Large intestine (tissue), 3 donors: ENCODE measurements around the gene RABEP2. TPM values are rescaled to one million over a fixed set of nuclear protein-coding genes. Genes with fewer than 3 reads are reported as not detected.
"Not testable (repeated sequence)": the region's sequence is repeated elsewhere in the genome, so short reads cannot be mapped to it uniquely, and the experiment has no call there.

Experiments
- DNase-seq, 2 donors: peaks; one replicate each; pipeline versions ENCODE4 v3.0.0 to v3.0.0-alpha.2; 2013
- H3K27ac ChIP-seq: one replicate; pipeline ENCODE4 v1.5.1; 2013; ENCODE audit warnings: low read length
- H3K27me3 ChIP-seq: 2 replicates; pipeline ENCODE4 v1.6.1; 2013; ENCODE audit warnings: low read length; ENCODE audit not compliant: control insufficient read depth, insufficient read depth
- H3K36me3 ChIP-seq: 2 replicates; pipeline ENCODE4 v1.6.1; 2013; ENCODE audit warnings: low read length; ENCODE audit not compliant: control insufficient read depth, insufficient read depth
- H3K4me1 ChIP-seq: one replicate; pipeline ENCODE4 v1.6.1; 2013; ENCODE audit warnings: low read length; ENCODE audit not compliant: control insufficient read depth, insufficient read depth
- H3K4me3 ChIP-seq: one replicate; pipeline ENCODE4 v1.5.1; 2013; ENCODE audit warnings: low read length
- H3K9me3 ChIP-seq: one replicate; pipeline ENCODE4 v1.6.1; 2013; ENCODE audit warnings: mild to moderate bottlenecking, low read depth, low read length, moderate library complexity; ENCODE audit not compliant: control insufficient read depth
- WGBS: methylation state at CpG from one replicate; pipeline ENCODE4 v1.1.5; 2013; ENCODE audit warnings: low lambda C conversion rate; ENCODE audit not compliant: insufficient coverage; 5-methylcytosine and 5-hydroxymethylcytosine counted together
- polyA plus RNA-seq: library from polyadenylated mRNA; unstranded; fragments of 120-200 nt; gene quantifications from one replicate; pipeline ENCODE4 v1.2.1, GENCODE V29; 2013

RABEP2 gene
- polyA plus RNA-seq, 1 donor = 30.6 TPM

DNA sequence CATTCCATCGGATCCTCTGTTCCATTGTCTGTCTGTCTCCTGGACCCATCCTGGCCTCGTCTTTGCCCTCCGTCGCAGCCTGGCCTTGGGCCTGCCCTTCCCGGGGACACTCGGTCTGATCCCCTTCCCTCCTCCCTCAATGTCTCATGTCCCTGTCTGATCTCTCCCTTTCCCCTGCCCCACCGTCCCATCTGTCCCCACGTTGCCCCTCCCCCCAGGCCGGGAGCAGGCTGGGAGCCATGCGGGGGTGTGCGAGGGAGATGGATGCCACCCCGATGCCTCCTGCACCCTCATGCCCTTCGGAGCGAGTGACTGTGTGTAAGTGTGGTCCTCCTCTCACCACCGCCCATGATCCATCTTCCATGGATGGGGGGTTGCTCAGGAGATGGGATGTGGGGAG is 52.1 kb downstream of the RABEP2 start:
- Histone ChIP-seq H3K9me3 (no peaks in the 10 kb centered on the region), H3K27me3 (no peaks in the 10 kb centered on the region), H3K4me3 (no peak overlapping the region), H3K4me1 (no peaks in the 10 kb centered on the region), H3K36me3 (peaks cover 61% of the 10 kb centered on the region), H3K27ac (no peak overlapping the region)
- DNase-seq = no peak
- WGBS = no CpG with 5 or more reads among the region's 15 CpGs

DNA sequence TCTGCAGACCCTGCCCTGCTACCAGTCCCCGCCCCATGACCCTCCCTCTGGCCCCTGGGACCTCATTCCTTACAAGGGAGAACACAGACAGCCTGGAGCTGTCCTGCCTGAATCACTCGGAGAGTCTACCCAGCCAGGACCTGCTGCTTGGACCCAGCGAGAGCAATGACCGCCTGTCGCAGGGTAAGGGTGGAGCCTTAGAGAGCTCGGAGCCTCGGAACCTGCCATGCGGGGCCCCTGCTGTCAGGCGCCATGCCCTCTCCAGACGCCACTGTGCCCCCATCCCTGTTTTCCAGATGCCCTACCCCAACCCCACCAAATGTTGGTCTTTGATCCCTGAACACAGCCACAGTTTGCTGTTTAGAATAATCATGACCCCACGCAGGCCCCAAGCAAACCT is 55.8 kb downstream of the RABEP2 start:
- H3K36me3 ChIP-seq = peaks cover 69% of the 10 kb centered on the region
- H3K9me3 ChIP-seq = no peaks in the 10 kb centered on the region
- no peaks in the 10 kb centered on the region for H3K27me3 ChIP-seq
- no CpG with 5 or more reads among the region's 11 CpGs for WGBS
- H3K4me3 ChIP-seq = no peak overlapping the region
- no peak for DNase-seq
- H3K27ac ChIP-seq = no peak overlapping the region
- peaks cover 27% of the 10 kb centered on the region for H3K4me1 ChIP-seq

DNA sequence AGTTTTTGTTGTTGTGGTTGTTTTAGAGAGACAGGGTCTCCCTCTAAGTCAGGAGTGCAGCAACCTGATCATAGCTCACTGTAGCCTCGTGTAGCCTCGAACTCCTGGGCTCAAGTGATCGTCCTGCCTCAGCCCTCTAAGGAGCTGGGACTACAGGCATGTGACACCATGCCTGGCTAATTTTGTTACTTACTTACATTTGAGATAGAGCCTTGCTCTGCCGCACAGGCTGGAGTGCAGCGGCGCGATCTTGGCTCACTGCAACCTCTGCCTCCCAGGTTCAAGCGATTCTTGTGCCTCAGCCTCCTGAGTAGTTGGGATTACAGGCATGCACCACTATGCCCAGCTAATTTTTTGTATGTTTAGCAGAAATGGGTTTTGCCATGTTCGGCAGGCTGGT is 57.4 kb downstream of the RABEP2 start:
- H3K9me3 ChIP-seq, H3K4me3 ChIP-seq, DNase-seq, H3K27ac ChIP-seq, H3K27me3 ChIP-seq: not testable (repeated sequence)
- Histone ChIP-seq H3K36me3 (peaks cover 55% of the 10 kb centered on the region), H3K4me1 (peaks cover 27% of the 10 kb centered on the region)
- whole genome bisulfite sequencing = no CpG with 5 or more reads among the region's 9 CpGs

DNA sequence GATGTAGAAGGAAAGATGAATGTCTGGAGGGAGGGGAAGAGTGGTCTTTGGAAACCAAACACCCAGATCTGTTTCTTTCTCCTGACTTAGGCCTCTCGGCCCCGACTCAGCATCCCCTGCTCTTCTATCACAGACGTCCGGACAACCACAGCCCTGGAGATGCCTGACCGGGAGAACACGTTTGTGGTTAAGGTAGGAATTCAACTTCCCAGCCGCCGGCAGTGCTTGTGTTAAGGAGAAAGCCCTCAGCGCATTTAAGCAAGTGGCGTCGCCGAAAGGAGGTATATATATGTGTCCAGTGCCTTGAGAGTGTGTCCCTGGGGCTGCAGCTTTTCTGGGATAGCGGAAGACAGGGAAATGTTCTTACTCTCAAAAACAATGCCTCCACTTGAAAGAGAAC is 57.8 kb downstream of the RABEP2 start:
- WGBS = no CpG with 5 or more reads among the region's 13 CpGs
- H3K36me3 ChIP-seq = peaks cover 51% of the 10 kb centered on the region

DNA sequence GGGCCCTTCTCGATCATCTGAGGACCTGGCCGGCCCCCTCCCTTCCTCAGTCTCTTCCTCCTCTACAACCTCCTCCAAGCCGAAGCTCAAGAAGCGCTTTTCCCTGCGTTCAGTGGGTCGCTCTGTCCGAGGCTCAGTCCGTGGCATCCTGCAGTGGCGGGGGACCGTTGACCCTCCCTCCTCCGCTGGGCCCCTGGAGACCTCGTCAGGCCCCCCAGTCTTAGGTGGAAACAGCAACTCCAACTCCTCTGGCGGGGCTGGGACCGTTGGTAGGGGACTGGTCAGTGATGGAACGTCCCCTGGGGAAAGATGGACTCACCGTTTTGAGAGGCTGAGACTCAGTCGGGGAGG is 58.6 kb downstream of the RABEP2 start:
- Histone ChIP-seq H3K36me3 (peaks cover 43% of the 10 kb centered on the region), H3K27me3 (no peaks in the 10 kb centered on the region), H3K4me3 (peak overlapping the region; percentile 35), H3K9me3 (no peaks in the 10 kb centered on the region), H3K27ac (peak overlapping the region; percentile 47), H3K4me1 (peaks cover 27% of the 10 kb centered on the region)
- WGBS = no CpG with 5 or more reads among the region's 17 CpGs
- DNase-seq = no peak

More for the DNA sequence above, 57.8 kb downstream of the RABEP2 start:
- H3K4me3 ChIP-seq = no peak overlapping the region
- peaks cover 27% of the 10 kb centered on the region for H3K4me1 ChIP-seq
- H3K9me3 ChIP-seq = no peaks in the 10 kb centered on the region
- no peaks in the 10 kb centered on the region for H3K27me3 ChIP-seq
- peak overlapping the region; percentile 47 for H3K27ac ChIP-seq
- DNase-seq = no peak

DNA sequence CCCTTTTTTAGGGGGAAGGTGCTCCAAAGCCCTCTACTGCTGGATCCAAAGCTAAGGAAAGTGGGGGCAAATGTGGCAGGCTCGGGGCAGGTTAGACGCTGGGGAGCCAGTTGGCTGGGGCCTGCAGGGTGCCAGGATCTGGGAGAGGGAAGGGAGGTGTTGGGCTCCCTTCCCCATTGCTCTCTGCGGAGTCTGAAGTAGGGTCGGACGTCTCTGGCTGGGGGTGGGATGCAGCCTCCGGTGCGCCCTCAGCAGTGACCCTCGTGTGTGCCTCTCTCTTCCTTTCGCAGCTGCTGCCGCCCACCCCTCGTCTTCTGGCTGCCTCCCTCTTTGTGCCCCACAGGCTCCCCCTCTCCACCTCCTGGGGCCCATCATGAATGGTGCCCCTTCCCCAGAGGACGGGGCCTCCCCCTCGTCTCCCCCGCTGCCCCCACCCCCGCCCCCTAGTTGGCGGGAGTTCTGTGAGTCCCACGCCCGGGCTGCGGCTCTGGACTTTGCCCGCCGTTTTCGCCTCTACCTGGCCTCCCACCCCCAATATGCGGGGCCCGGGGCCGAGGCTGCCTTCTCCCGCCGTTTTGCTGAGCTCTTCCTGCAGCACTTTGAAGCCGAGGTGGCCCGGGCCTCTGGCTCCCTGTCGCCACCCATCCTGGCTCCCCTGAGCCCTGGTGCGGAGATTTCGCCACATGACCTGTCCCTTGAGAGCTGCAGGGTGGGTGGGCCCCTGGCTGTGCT is 59.1 kb downstream of the RABEP2 start:
- H3K9me3 ChIP-seq = no peaks in the 10 kb centered on the region
- WGBS = no CpG with 5 or more reads among the region's 32 CpGs
- peaks cover 38% of the 10 kb centered on the region for H3K36me3 ChIP-seq
- H3K4me1 ChIP-seq = peaks cover 27% of the 10 kb centered on the region
- H3K4me3 ChIP-seq = peak overlapping the region; percentile 35
- H3K27me3 ChIP-seq = no peaks in the 10 kb centered on the region
- peak in 1 of 2 donors; percentile 68 for DNase-seq
- peak overlapping the region; percentile 86 for H3K27ac ChIP-seq

DNA sequence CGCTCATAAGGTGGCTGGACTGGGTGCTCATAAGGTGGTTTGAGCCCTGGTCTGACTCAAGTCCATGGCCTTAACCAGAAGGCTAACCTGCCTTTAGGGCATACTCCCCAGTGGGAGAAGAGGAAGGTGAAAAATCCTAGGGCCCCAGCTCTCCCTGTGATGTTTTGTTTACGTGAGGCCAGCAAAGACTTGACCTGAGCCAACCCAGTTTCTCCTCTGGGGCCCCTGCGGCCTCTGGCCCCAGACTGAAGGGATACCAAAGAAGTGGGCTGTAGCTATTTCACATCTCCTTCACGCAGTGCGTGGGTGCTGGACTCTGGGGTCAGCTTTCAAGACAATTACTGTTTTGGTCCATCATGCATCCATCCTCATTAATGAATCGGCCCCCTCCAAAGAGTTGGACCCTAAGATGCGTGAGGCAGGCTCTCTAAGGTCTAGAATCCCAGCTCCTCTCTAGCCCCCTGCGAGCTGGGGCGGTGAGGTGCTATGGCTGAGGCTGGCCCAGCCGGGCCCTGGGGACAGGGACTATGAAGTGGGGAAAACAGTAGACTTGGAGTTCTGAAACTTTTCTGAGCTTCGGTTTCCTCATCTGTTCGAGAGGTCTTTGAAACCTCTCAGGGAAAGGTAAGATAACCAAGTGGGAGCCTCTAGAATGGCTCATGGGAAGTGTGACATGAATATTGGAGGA is 59.9 kb downstream of the RABEP2 start:
- WGBS = no CpG with 5 or more reads among the region's 12 CpGs
- no peaks in the 10 kb centered on the region for H3K27me3 ChIP-seq
- peak overlapping the region; percentile 63 for H3K4me3 ChIP-seq
- peak overlapping the region; percentile 86 for H3K27ac ChIP-seq
- peak in 1 of 2 donors; percentile 55 for DNase-seq
- H3K4me1 ChIP-seq = peaks cover 27% of the 10 kb centered on the region
- H3K36me3 ChIP-seq = peaks cover 31% of the 10 kb centered on the region
- no peaks in the 10 kb centered on the region for H3K9me3 ChIP-seq

DNA sequence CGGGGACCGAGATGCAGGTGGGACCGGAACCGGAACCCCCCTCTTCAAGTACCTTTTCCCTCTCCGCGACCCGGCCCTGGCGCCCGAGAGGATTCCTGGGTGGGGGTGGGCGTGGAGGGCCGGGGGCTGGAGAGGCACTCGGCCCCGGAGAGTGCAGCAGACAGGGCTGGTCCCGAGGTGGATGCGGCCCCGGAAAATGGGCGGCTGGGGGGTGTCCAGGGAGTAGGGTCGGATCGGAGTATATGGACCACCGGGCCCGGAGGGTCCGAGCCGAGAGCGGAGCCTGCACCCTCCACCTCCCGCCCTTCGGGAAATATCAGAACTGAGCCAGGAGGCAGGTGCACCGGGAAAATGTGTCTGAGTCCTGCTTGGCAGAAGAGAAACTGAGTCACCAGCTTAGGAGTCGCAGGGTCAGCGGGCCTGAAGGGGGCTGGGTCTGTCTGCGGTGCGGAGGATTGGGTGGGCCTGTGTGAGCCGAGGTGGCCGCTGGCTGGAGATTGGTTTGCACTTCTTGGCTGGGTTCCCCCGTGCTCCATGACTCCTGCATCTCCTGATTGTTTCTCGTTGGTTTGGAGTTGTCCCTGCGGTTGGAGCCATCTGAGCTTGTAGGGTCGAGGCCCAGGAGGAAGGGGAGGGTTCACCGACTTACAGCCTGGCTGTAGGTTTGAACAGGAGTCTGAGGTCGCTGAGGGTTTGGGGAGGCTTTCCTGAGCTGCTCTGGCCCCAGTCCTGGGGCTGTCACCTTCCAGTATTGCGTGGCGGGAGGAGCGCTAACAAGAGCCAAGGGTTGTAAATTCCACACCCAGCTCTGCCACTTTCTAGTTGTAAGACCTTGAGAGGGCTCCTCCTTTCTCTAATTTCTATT is 60.9 kb downstream of the RABEP2 start:
- no CpG with 5 or more reads among the region's 42 CpGs for WGBS
- Histone ChIP-seq H3K4me1 (peaks cover 27% of the 10 kb centered on the region), H3K9me3 (no peaks in the 10 kb centered on the region), H3K4me3 (peak overlapping the region; percentile 63), H3K27me3 (no peaks in the 10 kb centered on the region), H3K27ac (peak overlapping the region; percentile 86), H3K36me3 (peaks cover 21% of the 10 kb centered on the region)
- DNase-seq = peak in 1 of 2 donors; percentile 71

DNA sequence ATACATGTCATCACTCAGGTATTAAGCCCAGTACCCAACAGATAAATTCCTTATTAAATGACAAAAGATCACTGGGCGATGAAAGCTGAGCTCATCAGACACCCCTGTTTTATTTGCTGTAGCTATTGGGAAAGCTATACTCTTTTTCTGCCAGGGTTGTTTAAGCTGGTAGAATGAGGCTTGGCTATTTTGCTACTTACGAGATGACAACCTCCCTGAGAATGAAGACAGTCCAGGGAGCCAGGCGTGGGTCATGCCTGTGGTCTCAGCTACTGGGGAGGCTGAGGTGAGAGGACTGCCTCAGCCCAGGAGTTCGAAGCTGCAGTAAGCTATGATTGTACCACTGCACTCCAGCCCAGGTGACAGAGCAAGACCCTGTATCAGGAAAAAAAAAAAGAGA is 65.7 kb downstream of the RABEP2 start:
- DNase-seq = no peak
- Histone ChIP-seq H3K36me3 (no peaks in the 10 kb centered on the region), H3K4me3 (no peak overlapping the region), H3K27ac (no peak overlapping the region), H3K4me1 (no peaks in the 10 kb centered on the region), H3K27me3 (no peaks in the 10 kb centered on the region), H3K9me3 (no peaks in the 10 kb centered on the region)
- no CpG with 5 or more reads among the region's 4 CpGs for WGBS

DNA sequence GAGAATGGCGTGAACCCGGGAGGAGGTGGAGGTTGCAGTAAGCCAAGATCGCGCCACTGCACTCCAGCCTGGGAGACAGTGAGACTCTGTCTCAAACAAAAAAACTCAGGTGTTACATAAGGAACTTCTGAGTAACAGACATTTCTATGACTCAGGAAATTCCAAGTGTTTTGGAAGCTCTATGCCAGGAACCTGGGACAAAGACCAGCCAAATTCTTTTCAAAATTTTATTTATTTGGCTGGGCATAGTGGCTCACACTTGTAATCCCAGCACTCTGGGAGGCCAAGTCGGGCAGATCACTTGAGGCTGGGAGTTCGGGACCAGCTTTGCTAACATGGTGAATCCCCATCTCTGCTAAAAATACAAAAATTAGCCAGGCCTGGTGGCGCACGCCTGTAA is 66.6 kb downstream of the RABEP2 start:
- Histone ChIP-seq H3K27me3 (no peaks in the 10 kb centered on the region), H3K4me3 (no peak overlapping the region), H3K4me1 (no peaks in the 10 kb centered on the region), H3K36me3 (no peaks in the 10 kb centered on the region), H3K27ac (no peak overlapping the region), H3K9me3 (no peaks in the 10 kb centered on the region)
- no peak for DNase-seq
- no CpG with 5 or more reads among the region's 8 CpGs for WGBS
